ENCODE data around the gene SYNJ2BP.

DNA sequence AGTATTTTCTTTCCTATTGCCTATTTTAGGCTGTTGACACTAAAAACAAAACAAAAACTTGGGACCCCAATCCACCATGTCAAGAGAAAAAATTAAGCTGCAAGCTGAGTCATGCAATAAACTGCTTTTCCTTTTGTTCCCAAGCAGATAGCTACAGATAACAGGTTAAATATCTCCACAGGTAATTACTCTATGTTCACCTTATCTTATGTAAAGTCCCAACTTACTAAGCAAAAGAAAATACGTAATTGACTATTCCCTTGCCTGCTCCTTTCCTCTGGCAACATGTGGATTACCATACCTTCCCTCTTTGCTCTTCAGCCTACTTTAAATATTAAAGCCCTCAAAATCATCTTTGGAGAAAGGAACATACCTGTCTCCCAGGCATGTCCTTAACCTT is 38.2 kb downstream of the SYNJ2BP start:
- no peak for TF ChIP-seq EZH2 (IDR thresholded peaks at IDR 0.05; ENCODE audit: borderline replicate concordance, low read length)
- TF ChIP-seq, protein P1, sequence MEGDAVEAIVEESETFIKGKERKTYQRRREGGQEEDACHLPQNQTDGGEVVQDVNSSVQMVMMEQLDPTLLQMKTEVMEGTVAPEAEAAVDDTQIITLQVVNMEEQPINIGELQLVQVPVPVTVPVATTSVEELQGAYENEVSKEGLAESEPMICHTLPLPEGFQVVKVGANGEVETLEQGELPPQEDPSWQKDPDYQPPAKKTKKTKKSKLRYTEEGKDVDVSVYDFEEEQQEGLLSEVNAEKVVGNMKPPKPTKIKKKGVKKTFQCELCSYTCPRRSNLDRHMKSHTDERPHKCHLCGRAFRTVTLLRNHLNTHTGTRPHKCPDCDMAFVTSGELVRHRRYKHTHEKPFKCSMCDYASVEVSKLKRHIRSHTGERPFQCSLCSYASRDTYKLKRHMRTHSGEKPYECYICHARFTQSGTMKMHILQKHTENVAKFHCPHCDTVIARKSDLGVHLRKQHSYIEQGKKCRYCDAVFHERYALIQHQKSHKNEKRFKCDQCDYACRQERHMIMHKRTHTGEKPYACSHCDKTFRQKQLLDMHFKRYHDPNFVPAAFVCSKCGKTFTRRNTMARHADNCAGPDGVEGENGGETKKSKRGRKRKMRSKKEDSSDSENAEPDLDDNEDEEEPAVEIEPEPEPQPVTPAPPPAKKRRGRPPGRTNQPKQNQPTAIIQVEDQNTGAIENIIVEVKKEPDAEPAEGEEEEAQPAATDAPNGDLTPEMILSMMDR (conservative IDR thresholded peaks at IDR 0.05 in 1 of 2, IDR thresholded peaks at IDR 0.05 in 1 of 2; ENCODE audit: extremely low read depth in 1 of 2, insufficient read depth in 1 of 2, low read depth in 1 of 2, low read length in 2 of 2), result no peak
